HCEC 1CT (cell line): ENCODE results near the gene CKB.

ENCODE experiments used
- DNase-seq: peaks from one replicate; pipeline ENCODE4 v3.0.0-alpha.2; 2017

CKB gene

GRCh38 chr14:103510724-103511693, 11.6 kb downstream of the CKB start:
- DNase-seq: no peak

DNA sequence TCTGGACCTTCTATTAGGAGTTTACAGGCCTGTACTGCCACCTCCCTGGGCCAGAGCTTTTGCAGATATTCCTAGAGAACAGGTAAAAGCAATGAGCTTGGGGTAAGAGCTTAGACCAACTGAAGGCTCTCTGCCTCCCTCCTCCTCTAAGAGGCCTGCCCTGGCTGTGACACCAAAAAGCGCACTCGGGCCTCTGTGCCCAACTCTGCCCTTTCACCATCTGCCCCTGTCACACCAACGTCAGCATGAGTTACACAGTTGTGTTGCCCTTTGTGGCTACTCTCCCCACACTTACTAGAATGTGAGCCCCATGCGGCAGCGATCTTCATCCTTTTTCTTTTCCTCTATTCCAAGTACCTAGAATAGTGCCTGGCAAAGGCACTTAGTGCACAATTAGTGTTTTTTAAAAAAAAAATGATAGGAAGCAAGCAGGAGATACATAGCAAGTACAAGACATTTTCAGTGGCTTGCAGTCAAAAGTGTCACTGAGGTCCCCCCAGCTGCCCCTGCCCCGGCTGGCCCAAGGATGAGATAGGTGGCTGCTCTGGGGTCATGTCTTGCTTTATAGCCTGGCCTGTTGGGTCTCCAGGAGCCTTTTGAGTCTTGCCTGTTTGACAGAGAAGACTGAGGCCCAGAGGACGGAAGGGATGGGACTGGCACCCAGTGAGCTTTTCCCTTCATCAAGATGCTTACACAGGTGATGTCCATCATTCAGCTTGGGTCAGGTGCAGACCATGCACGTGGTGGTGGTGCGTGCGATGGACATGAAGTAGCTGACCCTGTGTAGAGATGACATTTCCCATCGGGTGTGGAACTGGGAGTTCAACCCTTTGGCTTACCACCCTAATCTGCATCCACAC, 12.5 kb downstream of the CKB start:
- DNase-seq: no peak

GRCh38 chr14:103508521-103509329, 13.9 kb downstream of the CKB start:
- DNase-seq: no peak

- DNase-seq: no peak
These were observed 14.9 kb downstream of the CKB start for GRCh38 chr14:103507751-103508150.

- no peak for DNase-seq
These were observed 17.6 kb downstream of the CKB start for GRCh38 chr14:103504991-103505565.

- DNase-seq: no peak
These were observed 19.3 kb downstream of the CKB start for GRCh38 chr14:103503296-103503695.

DNA sequence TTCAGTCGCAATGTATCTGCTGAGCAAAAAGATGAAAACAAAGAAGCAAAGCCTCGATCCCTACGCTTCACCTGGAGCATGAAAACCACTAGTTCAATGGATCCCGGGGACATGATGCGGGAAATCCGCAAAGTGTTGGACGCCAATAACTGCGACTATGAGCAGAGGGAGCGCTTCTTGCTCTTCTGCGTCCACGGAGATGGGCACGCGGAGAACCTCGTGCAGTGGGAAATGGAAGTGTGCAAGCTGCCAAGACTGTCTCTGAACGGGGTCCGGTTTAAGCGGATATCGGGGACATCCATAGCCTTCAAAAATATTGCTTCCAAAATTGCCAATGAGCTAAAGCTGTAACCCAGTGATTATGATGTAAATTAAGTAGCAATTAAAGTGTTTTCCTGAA, 19.8 kb downstream of the CKB start:
- DNase-seq: no peak

GRCh38 chr14:103501921-103502669, 20.5 kb downstream of the CKB start:
- DNase-seq: no peak

- DNase-seq: no peak
These were observed 21.4 kb downstream of the CKB start for GRCh38 chr14:103501041-103501870.

DNA sequence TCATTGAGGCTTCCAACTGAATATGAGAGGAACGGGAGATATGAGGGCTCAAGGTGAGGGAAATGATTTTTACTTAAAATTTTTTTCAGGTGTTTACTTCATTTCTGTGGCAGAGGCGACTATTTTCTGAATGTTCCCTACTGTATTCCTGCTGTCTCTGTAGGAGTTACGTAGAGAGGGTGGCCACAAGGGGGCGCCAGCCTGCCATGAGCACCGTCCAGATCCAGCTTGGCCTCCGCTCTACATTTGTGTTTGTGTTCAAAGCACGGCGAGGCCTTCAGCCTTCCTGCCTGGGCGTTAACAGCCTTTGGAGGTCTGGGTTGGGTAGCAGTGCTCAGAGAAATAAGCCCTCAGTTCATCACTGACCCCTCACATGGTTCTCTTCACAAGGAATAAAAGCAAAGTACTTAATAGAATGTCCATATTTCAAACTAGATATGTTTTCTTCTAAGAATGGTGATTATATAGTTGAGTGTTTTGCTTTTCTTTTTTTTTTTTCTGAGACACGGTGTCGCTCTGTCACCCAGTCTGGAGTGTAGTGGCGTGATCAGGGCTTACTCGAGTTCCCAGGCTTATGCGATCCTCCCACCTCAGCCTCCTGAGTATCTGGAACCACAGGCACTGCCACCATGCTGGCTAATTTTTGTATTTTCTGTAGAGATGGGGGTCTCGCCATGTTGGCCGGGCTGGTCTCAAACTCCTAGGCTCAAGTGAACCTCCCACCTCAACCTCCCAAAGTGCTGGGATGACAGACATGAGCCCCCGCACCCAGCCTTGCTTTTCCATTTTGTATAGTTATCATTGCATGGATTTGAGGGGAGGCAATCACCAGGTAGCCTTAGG, 22.3 kb downstream of the CKB start:
- peak; percentile 72 for DNase-seq

GRCh38 chr14:103499709-103500108, 22.9 kb downstream of the CKB start:
- DNase-seq: no peak

DNA sequence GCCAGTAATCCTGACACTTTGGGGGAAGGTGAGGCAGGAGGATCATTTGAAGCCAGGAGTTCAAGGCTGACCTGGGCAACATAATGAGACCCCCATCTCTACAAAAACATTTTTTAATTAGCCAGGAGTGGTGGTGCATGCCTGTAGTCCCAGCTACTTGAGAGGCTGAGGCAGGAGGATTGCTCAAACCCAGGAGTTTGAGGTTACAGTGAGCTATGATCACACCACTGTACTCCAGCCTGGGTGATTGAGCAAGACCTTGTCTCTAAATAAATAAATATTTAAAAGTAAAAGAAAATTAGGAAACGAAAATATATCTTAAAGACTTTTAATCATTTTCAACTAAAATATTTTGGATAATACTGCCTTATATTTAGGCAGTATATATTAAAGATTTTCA, 25.9 kb downstream of the CKB start:
- DNase-seq: no peak

- no peak for DNase-seq
These were observed 26.8 kb downstream of the CKB start for GRCh38 chr14:103495854-103496253.

DNA sequence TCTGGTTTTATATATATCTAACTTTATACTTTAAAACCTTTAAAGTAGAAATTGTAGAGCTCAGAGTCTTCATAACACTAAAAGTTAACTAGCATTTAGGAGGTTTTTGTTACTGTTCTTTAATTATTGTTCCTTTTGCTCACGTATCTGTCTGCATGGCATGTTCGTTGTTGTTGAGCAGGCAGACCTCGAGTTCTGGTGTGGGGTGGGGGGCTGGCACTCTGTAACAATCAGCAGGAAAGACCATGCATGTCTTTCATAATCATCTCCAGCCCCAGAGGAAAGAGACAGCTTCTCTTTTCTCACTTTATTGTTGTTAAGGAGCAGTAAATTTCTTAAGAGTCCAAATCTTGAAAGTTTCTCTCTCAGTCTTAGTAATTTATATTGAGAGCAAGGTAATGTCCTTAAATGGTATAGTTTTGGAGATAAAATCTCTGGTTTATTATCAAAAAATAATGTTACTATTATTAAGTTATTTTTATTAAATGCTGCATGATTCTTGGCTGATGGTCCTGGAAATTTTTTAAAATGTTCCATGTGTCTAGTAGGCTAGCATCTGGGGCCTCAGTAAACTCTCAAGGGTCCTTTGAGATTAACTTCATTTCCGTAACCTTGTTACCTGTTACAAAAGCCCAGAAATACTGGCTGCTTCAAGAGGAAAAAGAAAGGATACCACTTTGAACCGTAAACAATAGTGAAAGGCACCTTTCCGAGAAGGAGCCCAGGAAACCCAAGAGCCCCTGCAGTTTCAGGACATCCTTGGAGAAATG, 30.3 kb downstream of the CKB start:
- DNase-seq: no peak

GRCh38 chr14:103491691-103492090, 30.9 kb downstream of the CKB start:
- no peak for DNase-seq

GRCh38 chr14:103489621-103490020, 33.0 kb downstream of the CKB start:
- no peak for DNase-seq

DNA sequence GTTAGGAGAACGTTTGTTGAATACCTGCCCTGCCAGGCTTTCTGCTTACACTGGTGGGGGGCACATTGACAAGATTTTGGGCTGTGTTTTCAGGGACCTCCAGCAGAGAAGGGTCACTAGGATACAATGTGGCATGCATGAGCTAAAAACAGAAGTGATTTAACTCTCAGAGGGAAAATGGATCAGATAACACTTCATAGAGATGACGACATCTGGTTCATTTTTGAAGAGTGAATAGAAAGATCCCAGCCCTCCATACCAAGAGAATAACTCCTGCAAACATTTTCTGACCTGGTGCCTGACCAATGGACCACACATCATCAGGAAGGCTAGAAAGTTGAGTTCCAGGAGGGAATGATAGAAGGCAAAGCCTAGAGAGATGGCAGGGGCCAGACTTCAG, 33.7 kb downstream of the CKB start:
- no peak for DNase-seq

GRCh38 chr14:103488071-103488470, 34.6 kb downstream of the CKB start:
- no peak for DNase-seq

DNA sequence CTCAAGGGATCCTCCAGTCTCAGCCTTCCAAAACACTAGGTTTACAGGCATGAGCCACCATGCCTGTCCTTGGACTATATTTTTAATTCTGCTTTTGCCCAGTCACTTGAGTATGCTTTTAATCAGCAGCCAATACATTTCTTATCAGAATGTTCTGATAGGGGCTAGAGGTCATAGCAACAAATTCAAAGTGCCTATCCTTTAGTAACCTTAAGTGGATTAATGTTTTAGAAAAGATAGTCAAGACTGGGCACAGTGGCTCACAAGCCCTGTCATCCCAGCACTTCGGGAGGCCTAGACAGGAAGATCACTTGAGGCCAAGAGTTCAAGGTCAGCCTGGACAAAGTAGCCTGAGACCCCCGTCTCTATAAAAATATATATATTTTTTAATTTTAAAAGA, 37.1 kb downstream of the CKB start:
- DNase-seq: no peak
